GM12891 (cell line): ENCODE data around the gene IL1RAPL1.

ENCODE experiments used
- PAX5 ChIP-seq: IDR thresholded peaks from 2 replicates; pipeline ENCODE4 v1.6.1; 2011; ENCODE audit warnings: low read length, moderate library complexity, mild to moderate bottlenecking; ENCODE audit not compliant: insufficient read depth, severe bottlenecking
- POLR2A ChIP-seq: IDR thresholded peaks from 2 replicates; pipeline ENCODE4 v1.6.1; 2011; ENCODE audit warnings: low read depth, low read length, control low read depth
- POLR2AphosphoS5 ChIP-seq: IDR thresholded peaks from 2 replicates; pipeline ENCODE4 v1.6.1; 2011; ENCODE audit warnings: low read depth, low read length, control low read depth
- SPI1 ChIP-seq: IDR thresholded peaks from 2 replicates; pipeline ENCODE4 v1.6.1; 2011; ENCODE audit warnings: low read depth, low read length, control low read depth
- TAF1 ChIP-seq: IDR thresholded peaks from 2 replicates; pipeline ENCODE4 v1.6.1; 2011; ENCODE audit warnings: low read depth, low read length, control low read depth

GRCh38 chrX:29902004-29902403, 1314.8 kb downstream of the IL1RAPL1 start:
- no peak for TF ChIP-seq POLR2A
- no peak for TF ChIP-seq POLR2AphosphoS5
- TF ChIP-seq TAF1: no peak
- TF ChIP-seq SPI1: no peak
- TF ChIP-seq PAX5: no peak
